ENCODE measurements around the gene KRT14. TPM values are rescaled to one million over a fixed set of nuclear protein-coding genes. Genes with fewer than 3 reads are reported as not detected.
A peak's percentile ranks its signal among the peaks of the same experiment; 100 is the strongest.

The KRT14 gene
- total and polyA plus RNA-seq, 2 donors (not counting 3 experiments of a cell fraction or from before 2014, with no cell fraction given) = 0.12 to 0.66 TPM

GRCh38 chr17:41555105-41555887, 31.4 kb downstream of the KRT14 start:
- FAIRE-seq (peak; percentile 84), DNase-seq (ENCODE audit: low read depth, low spot score) (peak; percentile 87)
- Histone ChIP-seq H2AFZ (ENCODE audit: low read depth, low read length) (no peak overlapping the region), H3K4me2 (ENCODE audit: insufficient read depth, low read length) (no peak overlapping the region), H3K9ac (replicated peaks; ENCODE audit: extremely low read depth, insufficient read depth, low read length) (no peak overlapping the region), H3K27me3 (ENCODE audit: control insufficient read depth in 2 of 2, insufficient read depth in 2 of 2, low read length in 2 of 2) (peaks cover 8 to 9% of the 10 kb centered on the region in 2 experiments), H3K4me3 (replicated peaks in 1 of 3; ENCODE audit: insufficient read depth in 1 of 3, low read depth in 1 of 3, low read length in 3 of 3) (no peak overlapping the region), H3K9me3 (replicated peaks; ENCODE audit: control insufficient read depth, insufficient read depth, low read length) (no peaks in the 10 kb centered on the region), H3K79me2 (ENCODE audit: control insufficient read depth, insufficient read depth, low read length) (no peaks in the 10 kb centered on the region), H3K36me3 (ENCODE audit: control insufficient read depth in 2 of 2, extremely low read depth in 1 of 2, insufficient read depth in 2 of 2, low read length in 2 of 2) (no peaks in the 10 kb centered on the region), H3K9me1 (replicated peaks; ENCODE audit: control insufficient read depth, extremely low read depth, insufficient read depth, low read length) (no peaks in the 10 kb centered on the region), H3K4me1 (ENCODE audit: control insufficient read depth, extremely low read depth, insufficient read depth, low read length) (peaks cover 10% of the 10 kb centered on the region), H4K20me1 (replicated peaks; ENCODE audit: control insufficient read depth, extremely low read depth, insufficient read depth, low read length) (no peaks in the 10 kb centered on the region), H3K27ac (ENCODE audit: insufficient read depth, low read depth, low read length) (no peak overlapping the region)
- TF ChIP-seq MYC (IDR thresholded peaks at IDR 0.05; ENCODE audit: low read depth, low read length) (no peak), GATA2 (IDR thresholded peaks at IDR 0.05; ENCODE audit: insufficient read depth, insufficient read length, low read depth, low read length) (peak; percentile 85), CTCF (IDR thresholded peaks at IDR 0.05; ENCODE audit: extremely low read depth in 1 of 2, insufficient read depth in 1 of 2, low read depth in 1 of 2, low read length in 2 of 2) (no peak), POLR2A (IDR thresholded peaks at IDR 0.05; ENCODE audit: low read depth, low read length) (no peak), MAX (IDR thresholded peaks at IDR 0.05; ENCODE audit: insufficient read depth, insufficient read length) (no peak), FOS (IDR thresholded peaks at IDR 0.05; ENCODE audit: borderline replicate concordance, insufficient read depth, low read length) (no peak), POLR2AphosphoS5 (IDR thresholded peaks at IDR 0.05; ENCODE audit: insufficient read depth, low read depth, low read length) (peak; percentile 28), EZH2 (IDR thresholded peaks at IDR 0.05; ENCODE audit: borderline replicate concordance, low read depth, low read length, severe bottlenecking) (no peak)
- CTCF ChIA-PET = interaction anchor here (0.6 to 9.2 kb wide), 7 partner anchors 11 to 698 kb away, joined by 3 to 369 read pairs (median 4); no protein-coding TSS in a partner anchor
- no TSS peak for BruUV-seq (replicated peaks)
- POLR2A ChIA-PET = interaction anchor here (0.6 kb wide), 1 partner anchor 21 kb away, joined by 4 read pairs; no protein-coding TSS in a partner anchor
- intact Hi-C loops (cut with micrococcal nuclease) (no loop called here), dilution Hi-C loops (cut with MboI; ENCODE audit: extremely low pct_ligation_motif_present, low sequenced_read_pairs) (no loop called here)

Data from endothelial cell of umbilical vein (primary cell).